HepG2 (cell line): ENCODE measurements around the gene DENND5A. TPM values are rescaled to one million over a fixed set of nuclear protein-coding genes. Genes with fewer than 3 reads are reported as not detected.

Source experiments
- ATAC-seq: fragments of 200-7000 bp; cut with Tn5 transposase; 3 replicates; pipeline ENCODE4 v1.9.1; 2020; ENCODE audit warnings: mild to moderate bottlenecking, moderate library complexity
- BruUV-seq: library from RNA; stranded (reverse); fragments of 400-500 nt; replicated peaks from 2 replicates; lab custom pipeline; 2021; lab: Mats Ljungman, UMichigan
- CTCF ChIA-PET: fragments of 300-600 bp; formaldehyde crosslinking; extraction: SDS; loops from one replicate; lab custom pipeline; 2021; ENCODE audit warnings: low total read pairs, inconsistent platforms, low intra/inter-chr PET ratio; lab: Yijun Ruan, JAX
- POLR2A ChIA-PET: fragments of 350-600 bp; sonication (Branson Sonifier 250); formaldehyde crosslinking; loops from one replicate; lab custom pipeline; 2020; ENCODE audit warnings: antibody characterized with exemption, inconsistent platforms; lab: Yijun Ruan, JAX
- DNase-seq: peaks from one replicate; pipeline ENCODE4 v3.0.0-alpha.2; 2015; ENCODE audit warnings: low spot score
- FAIRE-seq: peaks from 3 replicates; lab custom pipeline; 2011; peaks lifted over from hg19 to GRCh38; lab: Jason Lieb, UNC
- H2AFZ ChIP-seq: one replicate; pipeline ENCODE4 v1.6.1; 2011; ENCODE audit warnings: low read length, inconsistent platforms
- H3K27ac ChIP-seq: fragments of 300-600 bp; 3 replicates; pipeline ENCODE4 v1.8.0; 2011; ENCODE audit warnings: mixed run types, mild to moderate bottlenecking, mixed read lengths, low read length, inconsistent platforms; ENCODE audit not compliant: insufficient read depth; ENCODE audit errors: extremely low read length
- H3K27me3 ChIP-seq, 2 experiments: fragments of 200-600 bp in 1 of 2; 2 replicates in 1 of 2; 3 replicates in 1 of 2; pipeline versions ENCODE4 v1.6.0 to v1.8.0; 2011; ENCODE audit warnings: low read length in 2 of 2, mild to moderate bottlenecking in 2 of 2, moderate library complexity in 2 of 2, inconsistent platforms in 1 of 2; ENCODE audit not compliant: insufficient read depth in 2 of 2, control insufficient read depth in 1 of 2
- H3K36me3 ChIP-seq, 2 experiments: fragments of 200-600 bp in 1 of 2; replicated peaks in 1 of 2; 2 replicates in 1 of 2; 3 replicates in 1 of 2; pipeline versions ENCODE4 v1.5.1 to v1.8.0; 2011; ENCODE audit warnings: low read length in 2 of 2, inconsistent platforms in 1 of 2; ENCODE audit not compliant: insufficient read depth in 2 of 2, control insufficient read depth in 1 of 2
- H3K4me1 ChIP-seq: 2 replicates; pipeline ENCODE4 v1.5.1; 2012; ENCODE audit warnings: low read length, inconsistent platforms; ENCODE audit not compliant: insufficient read depth
- H3K4me2 ChIP-seq: 2 replicates; pipeline ENCODE4 v1.6.0; 2011; ENCODE audit warnings: low read depth, low read length, inconsistent platforms
- H3K4me3 ChIP-seq, 3 experiments: fragments of 200-600 bp in 1 of 3; sonication (generic), shearing (Covaris generic) in 1 of 3; replicated peaks in 1 of 3; 2 replicates each; pipeline ENCODE4 v1.5.1; 2011 to 2016; ENCODE audit warnings: low read length in 3 of 3, inconsistent platforms in 2 of 3, low read depth in 2 of 3, mild to moderate bottlenecking in 2 of 3, control low read depth in 1 of 3, mixed read lengths in 1 of 3; ENCODE audit not compliant: insufficient read depth in 1 of 3
- H3K79me2 ChIP-seq: one replicate; pipeline ENCODE4 v1.6.1; 2011; ENCODE audit warnings: low read length, inconsistent platforms; ENCODE audit not compliant: insufficient read depth
- H3K9ac ChIP-seq: 2 replicates; pipeline ENCODE4 v1.6.0; 2011; ENCODE audit warnings: mild to moderate bottlenecking, low read depth, low read length, inconsistent platforms; ENCODE audit not compliant: insufficient read depth
- H3K9me3 ChIP-seq: 2 replicates; pipeline ENCODE4 v1.5.1; 2012; ENCODE audit warnings: mild to moderate bottlenecking, low read length
- H4K20me1 ChIP-seq: 2 replicates; pipeline ENCODE4 v1.6.0; 2011; ENCODE audit warnings: inconsistent platforms, mild to moderate bottlenecking, low read length, moderate library complexity; ENCODE audit not compliant: insufficient read depth
- CBFB ChIP-seq: sonication (generic); formaldehyde crosslinking; IDR thresholded peaks from 2 replicates; pipeline ENCODE4 v1.4.0; 2020; ENCODE audit warnings: missing genetic modification reagents
- CREB1 ChIP-seq, 2 experiments: fragments of 450-650 bp in 1 of 2; IDR thresholded peaks; 2 replicates each; pipeline ENCODE4 v1.6.1; 2016 to 2017; ENCODE audit warnings: control low read depth in 1 of 2, mild to moderate bottlenecking in 1 of 2, missing compliant biosample characterization in 1 of 2, missing genetic modification characterization in 1 of 2
- STAG1 ChIP-seq: sonication (generic); formaldehyde crosslinking; IDR thresholded peaks from 2 replicates; pipeline ENCODE4 v1.4.0; 2020; ENCODE audit warnings: missing genetic modification reagents
- TAF15 ChIP-seq: fragments of 200-400 bp; formaldehyde crosslinking; IDR thresholded peaks from one replicate; pipeline ENCODE4 v1.6.1; 2018; ENCODE audit warnings: mild to moderate bottlenecking, low read depth, low read length; ENCODE audit not compliant: poor library complexity, severe bottlenecking
- ZBTB21 ChIP-seq: sonication (generic); formaldehyde crosslinking; IDR thresholded peaks from 2 replicates; pipeline ENCODE4 v1.4.0; 2020; ENCODE audit warnings: missing genetic modification reagents
- ZC3H4 ChIP-seq: sonication (generic); formaldehyde crosslinking; IDR thresholded peaks from 2 replicates; pipeline ENCODE4 v1.4.0; 2020; ENCODE audit warnings: missing genetic modification reagents, borderline replicate concordance
- ZNF354B ChIP-seq: sonication (generic); formaldehyde crosslinking; IDR thresholded peaks from 2 replicates; pipeline ENCODE4 v1.8.0; 2022; ENCODE audit warnings: mild to moderate bottlenecking, missing genetic modification reagents
- ZNF431 ChIP-seq: sonication (generic); formaldehyde crosslinking; IDR thresholded peaks from 2 replicates; pipeline ENCODE4 v1.9.0; 2022; ENCODE audit warnings: missing genetic modification reagents, low read depth, mild to moderate bottlenecking, borderline replicate concordance
- ZNF556 ChIP-seq: sonication (generic); formaldehyde crosslinking; IDR thresholded peaks from 2 replicates; pipeline ENCODE4 v1.4.0; 2020; ENCODE audit warnings: mild to moderate bottlenecking, missing genetic modification reagents, borderline replicate concordance
- WGBS: methylation state at CpG from one replicate; pipeline ENCODE4 v1.1.6; 2017; ENCODE audit warnings: low lambda C conversion rate; 5-methylcytosine and 5-hydroxymethylcytosine counted together
- in situ Hi-C: cut with HindIII; loops from 2 replicates; pipeline ENCODE4 v1.10.0; 2017; ENCODE audit warnings: low pct_unique_long_range_greater_than_20kb; ENCODE audit not compliant: extremely low pct_ligation_motif_present
- intact Hi-C: fragments of 100-400 bp; cut with micrococcal nuclease; formaldehyde crosslinking; loops from one replicate; pipeline ENCODE4 v1.10.0; 2022; ENCODE audit not compliant: unreplicated experiment
- polyA plus RNA-seq, 8 experiments: library from polyadenylated mRNA; depleted of rRNA in 3 of 8; stranded (reverse) in 7 of 8; unstranded in 1 of 8; fragments of >200 nt; fragmentation: Illumina TruSeq in 4 of 8; extraction: Trizol in 4 of 8; gene quantifications; 2 replicates each; pipeline versions ENCODE4 v1.2.1 to v1.2.3, GENCODE V29; 2011 to 2016; ENCODE audit warnings: low read depth in 4 of 8, missing spikeins in 1 of 8, mixed read lengths in 1 of 8; ENCODE audit not compliant: insufficient read depth in 1 of 8
- total RNA-seq, 5 experiments: library from RNA; depleted of rRNA; stranded (reverse); fragments of >200 nt; fragmentation: Illumina TruSeq; extraction: Trizol; gene quantifications; 2 replicates each; pipeline ENCODE4 v1.2.3, GENCODE V29; 2016; ENCODE audit warnings: low read depth in 1 of 5
- TF ChIP-seq, protein P1 (sequence below): sonication (generic); formaldehyde crosslinking; IDR thresholded peaks from 2 replicates; pipeline ENCODE4 v1.4.0; 2020; ENCODE audit warnings: mild to moderate bottlenecking, missing genetic modification reagents, borderline replicate concordance
- TF ChIP-seq, protein P2 (sequence below): sonication (generic); formaldehyde crosslinking; IDR thresholded peaks from 2 replicates; pipeline ENCODE4 v1.4.0; 2020; ENCODE audit warnings: missing genetic modification reagents

The DENND5A gene
- total and polyA plus RNA-seq, 2 of the 13 experiments (the other 11 are each of a cell fraction or from before 2014, with no cell fraction given) = 63.3 to 145 TPM

DNA sequence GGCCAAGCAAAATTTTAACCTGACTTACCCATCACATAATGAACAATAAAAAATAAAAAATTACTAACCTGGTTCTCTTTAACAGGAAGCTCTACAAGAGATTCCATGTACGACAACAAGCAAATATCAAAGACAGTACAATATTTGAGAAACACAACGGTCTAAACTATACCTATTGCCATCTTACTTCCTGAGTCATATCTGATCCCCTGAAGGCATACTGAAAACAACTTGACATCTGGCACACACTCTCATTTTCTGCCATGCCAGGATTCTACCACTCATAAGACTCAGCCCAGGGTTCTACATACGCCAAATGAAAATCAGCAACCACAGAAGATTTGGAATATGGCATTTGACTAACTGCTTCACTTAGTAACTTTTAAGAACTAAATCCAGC lies 13.8 kb downstream of the DENND5A start (continued):
- TF ChIP-seq, protein P1, sequence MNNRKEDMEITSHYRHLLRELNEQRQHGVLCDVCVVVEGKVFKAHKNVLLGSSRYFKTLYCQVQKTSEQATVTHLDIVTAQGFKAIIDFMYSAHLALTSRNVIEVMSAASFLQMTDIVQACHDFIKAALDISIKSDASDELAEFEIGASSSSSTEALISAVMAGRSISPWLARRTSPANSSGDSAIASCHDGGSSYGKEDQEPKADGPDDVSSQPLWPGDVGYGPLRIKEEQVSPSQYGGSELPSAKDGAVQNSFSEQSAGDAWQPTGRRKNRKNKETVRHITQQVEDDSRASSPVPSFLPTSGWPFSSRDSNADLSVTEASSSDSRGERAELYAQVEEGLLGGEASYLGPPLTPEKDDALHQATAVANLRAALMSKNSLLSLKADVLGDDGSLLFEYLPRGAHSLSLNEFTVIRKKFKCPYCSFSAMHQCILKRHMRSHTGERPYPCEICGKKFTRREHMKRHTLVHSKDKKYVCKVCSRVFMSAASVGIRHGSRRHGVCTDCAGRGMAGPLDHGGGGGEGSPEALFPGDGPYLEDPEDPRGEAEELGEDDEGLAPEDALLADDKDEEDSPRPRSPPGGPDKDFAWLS (CRISPR knock-in tag) = no peak

- no peak for ATAC-seq
- POLR2A ChIA-PET = interaction anchor here (0.6 kb wide), 2 partner anchors 23 to 131 kb away, joined by 3 read pairs; no protein-coding TSS in a partner anchor
These were observed 15.0 kb downstream of the DENND5A start for GRCh38 chr11:9250139-9250582.

More at GRCh38 chr11:9250139-9250582, 15.0 kb downstream of the DENND5A start:
- intact Hi-C loops = no loop called here
- peak; percentile 15 for FAIRE-seq
- Histone ChIP-seq H3K4me1 (peaks cover 11% of the 10 kb centered on the region), H3K4me2 (no peak overlapping the region), H4K20me1 (peaks cover 21% of the 10 kb centered on the region; the same call in 1 of the 2 replicates), H3K27me3 (no peaks in the 10 kb centered on the region), H3K9me3 (no peaks in the 10 kb centered on the region), H3K27ac (peak overlapping the region; percentile 16), H3K36me3 (peaks cover 1 to 3% of the 10 kb centered on the region in 2 experiments; a peak in 1 of 5 replicates), H3K79me2 (peaks cover 79% of the 10 kb centered on the region), H3K9ac (no peak overlapping the region), H2AFZ (no peak overlapping the region), H3K4me3 (no peak overlapping the region)
- in situ Hi-C loops = no loop called here
- no peak for DNase-seq
- TF ChIP-seq CBFB (CRISPR knock-in tag) (no peak), TAF15 (no peak), CREB1 (IDR thresholded peaks at IDR 0.05) (no peak), CREB1 (CRISPR knock-in tag; IDR thresholded peaks at IDR 0.05) (no peak), ZBTB21 (CRISPR knock-in tag) (no peak), ZNF556 (CRISPR knock-in tag) (no peak), ZNF354B (CRISPR knock-in tag) (no peak), STAG1 (CRISPR knock-in tag) (no peak), ZC3H4 (no peak), ZNF431 (CRISPR knock-in tag) (no peak)
- TF ChIP-seq, protein P2, sequence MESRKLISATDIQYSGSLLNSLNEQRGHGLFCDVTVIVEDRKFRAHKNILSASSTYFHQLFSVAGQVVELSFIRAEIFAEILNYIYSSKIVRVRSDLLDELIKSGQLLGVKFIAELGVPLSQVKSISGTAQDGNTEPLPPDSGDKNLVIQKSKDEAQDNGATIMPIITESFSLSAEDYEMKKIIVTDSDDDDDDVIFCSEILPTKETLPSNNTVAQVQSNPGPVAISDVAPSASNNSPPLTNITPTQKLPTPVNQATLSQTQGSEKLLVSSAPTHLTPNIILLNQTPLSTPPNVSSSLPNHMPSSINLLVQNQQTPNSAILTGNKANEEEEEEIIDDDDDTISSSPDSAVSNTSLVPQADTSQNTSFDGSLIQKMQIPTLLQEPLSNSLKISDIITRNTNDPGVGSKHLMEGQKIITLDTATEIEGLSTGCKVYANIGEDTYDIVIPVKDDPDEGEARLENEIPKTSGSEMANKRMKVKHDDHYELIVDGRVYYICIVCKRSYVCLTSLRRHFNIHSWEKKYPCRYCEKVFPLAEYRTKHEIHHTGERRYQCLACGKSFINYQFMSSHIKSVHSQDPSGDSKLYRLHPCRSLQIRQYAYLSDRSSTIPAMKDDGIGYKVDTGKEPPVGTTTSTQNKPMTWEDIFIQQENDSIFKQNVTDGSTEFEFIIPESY (CRISPR knock-in tag) = no peak
- CTCF ChIA-PET = no interaction called here
- WGBS = 68% methylated on average over 2 of the region's 2 CpGs
- BruUV-seq = no TSS peak
